ENCODE results near the gene DNM3.

DNM3 gene

GRCh38 chr1:171817511-171818265, 23.6 kb upstream of the DNM3 start:
- TF ChIP-seq, protein P1, sequence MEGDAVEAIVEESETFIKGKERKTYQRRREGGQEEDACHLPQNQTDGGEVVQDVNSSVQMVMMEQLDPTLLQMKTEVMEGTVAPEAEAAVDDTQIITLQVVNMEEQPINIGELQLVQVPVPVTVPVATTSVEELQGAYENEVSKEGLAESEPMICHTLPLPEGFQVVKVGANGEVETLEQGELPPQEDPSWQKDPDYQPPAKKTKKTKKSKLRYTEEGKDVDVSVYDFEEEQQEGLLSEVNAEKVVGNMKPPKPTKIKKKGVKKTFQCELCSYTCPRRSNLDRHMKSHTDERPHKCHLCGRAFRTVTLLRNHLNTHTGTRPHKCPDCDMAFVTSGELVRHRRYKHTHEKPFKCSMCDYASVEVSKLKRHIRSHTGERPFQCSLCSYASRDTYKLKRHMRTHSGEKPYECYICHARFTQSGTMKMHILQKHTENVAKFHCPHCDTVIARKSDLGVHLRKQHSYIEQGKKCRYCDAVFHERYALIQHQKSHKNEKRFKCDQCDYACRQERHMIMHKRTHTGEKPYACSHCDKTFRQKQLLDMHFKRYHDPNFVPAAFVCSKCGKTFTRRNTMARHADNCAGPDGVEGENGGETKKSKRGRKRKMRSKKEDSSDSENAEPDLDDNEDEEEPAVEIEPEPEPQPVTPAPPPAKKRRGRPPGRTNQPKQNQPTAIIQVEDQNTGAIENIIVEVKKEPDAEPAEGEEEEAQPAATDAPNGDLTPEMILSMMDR (IDR thresholded peaks at IDR 0.05; ENCODE audit: insufficient read depth, low read length, poor library complexity, severe bottlenecking): no peak
- Histone ChIP-seq H3K4me3 (replicated peaks; ENCODE audit: low read depth, low read length) (no peak overlapping the region), H3K27me3 (replicated peaks; ENCODE audit: control insufficient read depth, insufficient read depth, low read length) (no peaks in the 10 kb centered on the region), H3K36me3 (ENCODE audit: control insufficient read depth, insufficient read depth, low read length) (no peaks in the 10 kb centered on the region)
- no peak for DNase-seq (ENCODE audit: extremely low read depth, insufficient read length)

GRCh38 chr1:171819946-171820345, 21.4 kb upstream of the DNM3 start:
- TF ChIP-seq, protein P1 (IDR thresholded peaks at IDR 0.05; ENCODE audit: insufficient read depth, low read length, poor library complexity, severe bottlenecking): no peak
- H3K27me3 ChIP-seq (replicated peaks; ENCODE audit: control insufficient read depth, insufficient read depth, low read length): no peaks in the 10 kb centered on the region

DNA sequence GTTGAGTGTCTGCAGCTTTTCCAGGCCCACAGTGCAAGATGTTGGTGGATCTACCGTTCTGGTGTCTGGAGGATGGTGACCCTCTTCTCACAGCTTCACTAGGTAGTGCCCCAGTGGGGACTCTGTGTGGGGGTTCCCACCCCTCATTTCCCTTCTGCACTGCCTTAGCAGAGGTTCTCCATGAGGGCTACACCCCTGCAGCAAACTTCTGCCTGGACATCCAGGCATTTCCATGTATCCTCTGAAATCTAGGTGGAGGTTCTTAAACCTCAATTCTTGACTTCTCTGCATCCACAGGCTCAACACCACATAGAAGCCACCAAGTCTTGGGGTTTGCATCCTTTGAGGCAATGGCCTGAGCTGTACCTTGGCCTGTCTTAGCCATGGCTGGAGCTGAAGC, 14.3 kb upstream of the DNM3 start:
- Histone ChIP-seq H3K27me3 (replicated peaks; ENCODE audit: control insufficient read depth, insufficient read depth, low read length) (no peaks in the 10 kb centered on the region), H3K4me3 (replicated peaks; ENCODE audit: low read depth, low read length) (no peak overlapping the region), H3K36me3 (ENCODE audit: control insufficient read depth, insufficient read depth, low read length) (no peaks in the 10 kb centered on the region)
- TF ChIP-seq, protein P1 (IDR thresholded peaks at IDR 0.05; ENCODE audit: insufficient read depth, low read length, poor library complexity, severe bottlenecking): no peak
- DNase-seq (ENCODE audit: extremely low read depth, insufficient read length): no peak

More at GRCh38 chr1:171819946-171820345, 21.4 kb upstream of the DNM3 start:
- Histone ChIP-seq H3K4me3 (replicated peaks; ENCODE audit: low read depth, low read length) (no peak overlapping the region), H3K36me3 (ENCODE audit: control insufficient read depth, insufficient read depth, low read length) (no peaks in the 10 kb centered on the region)
- DNase-seq (ENCODE audit: extremely low read depth, insufficient read length): no peak

DNA sequence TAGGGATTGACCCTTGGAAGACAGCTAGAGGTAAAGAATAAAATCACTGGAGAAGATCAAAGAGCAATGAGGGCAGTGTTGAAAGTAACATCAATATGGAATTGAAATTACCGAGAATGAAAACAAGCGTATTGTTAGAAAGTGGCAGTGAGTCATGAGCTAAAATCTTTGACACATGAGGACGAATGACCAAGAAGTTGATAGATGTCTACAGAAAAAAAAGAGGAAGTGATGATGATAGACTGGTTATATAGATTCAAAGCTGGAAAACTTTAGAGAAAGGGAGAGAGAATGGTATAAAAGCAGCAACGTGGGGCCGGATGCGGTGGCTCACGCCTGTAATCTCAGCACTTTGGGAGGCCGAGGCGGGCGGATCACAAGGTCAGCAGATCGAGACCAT, 12.5 kb upstream of the DNM3 start:
- Histone ChIP-seq H3K4me3 (replicated peaks; ENCODE audit: low read depth, low read length) (no peak overlapping the region), H3K36me3 (ENCODE audit: control insufficient read depth, insufficient read depth, low read length) (no peaks in the 10 kb centered on the region), H3K27me3 (replicated peaks; ENCODE audit: control insufficient read depth, insufficient read depth, low read length) (no peaks in the 10 kb centered on the region)
- DNase-seq (ENCODE audit: extremely low read depth, insufficient read length): no peak
- TF ChIP-seq, protein P1 (IDR thresholded peaks at IDR 0.05; ENCODE audit: insufficient read depth, low read length, poor library complexity, severe bottlenecking): no peak

GRCh38 chr1:171833091-171833825, 8.0 kb upstream of the DNM3 start:
- Histone ChIP-seq H3K27me3 (replicated peaks; ENCODE audit: control insufficient read depth, insufficient read depth, low read length) (no peaks in the 10 kb centered on the region), H3K36me3 (ENCODE audit: control insufficient read depth, insufficient read depth, low read length) (no peaks in the 10 kb centered on the region), H3K4me3 (replicated peaks; ENCODE audit: low read depth, low read length) (no peak overlapping the region)
- TF ChIP-seq, protein P1 (IDR thresholded peaks at IDR 0.05; ENCODE audit: insufficient read depth, low read length, poor library complexity, severe bottlenecking): no peak
- DNase-seq (ENCODE audit: extremely low read depth, insufficient read length): no peak
